Endothelial cell (in vitro differentiated cells): Measurements from ENCODE around the gene NEURL1B. TPM values are rescaled to one million over a fixed set of nuclear protein-coding genes. Genes with fewer than 3 reads are reported as not detected.
"Not testable (repeated sequence)": the region's sequence is repeated elsewhere in the genome, so short reads cannot be mapped to it uniquely, and the experiment has no call there.

ENCODE experiments used
- DNase-seq: peaks from one replicate; pipeline ENCODE4 v3.0.0; 2021; ENCODE audit warnings: low spot score
- H3K27ac Mint-ChIP-seq: one replicate; pipeline ENCODE4 v1.8.0; 2021; ENCODE audit warnings: mixed read lengths, inconsistent platforms; ENCODE audit not compliant: unreplicated experiment
- H3K27me3 Mint-ChIP-seq: one replicate; pipeline ENCODE4 v1.8.0; 2021; ENCODE audit warnings: mild to moderate bottlenecking, moderate library complexity, mixed read lengths, inconsistent platforms; ENCODE audit not compliant: unreplicated experiment
- H3K36me3 Mint-ChIP-seq: one replicate; pipeline ENCODE4 v1.8.0; 2021; ENCODE audit warnings: mild to moderate bottlenecking, low read depth, mixed read lengths, inconsistent platforms; ENCODE audit not compliant: unreplicated experiment
- H3K4me1 Mint-ChIP-seq: one replicate; pipeline ENCODE4 v1.8.0; 2021; ENCODE audit warnings: mild to moderate bottlenecking, mixed read lengths, inconsistent platforms; ENCODE audit not compliant: unreplicated experiment
- H3K4me3 Mint-ChIP-seq: one replicate; pipeline ENCODE4 v1.8.0; 2021; ENCODE audit warnings: mild to moderate bottlenecking, mixed read lengths, inconsistent platforms; ENCODE audit not compliant: unreplicated experiment
- H3K9me3 Mint-ChIP-seq: one replicate; pipeline ENCODE4 v1.8.0; 2021; ENCODE audit warnings: mixed read lengths, inconsistent platforms; ENCODE audit not compliant: unreplicated experiment
- CTCF ChIP-seq: fragments of 200-600 bp; sonication (generic); IDR thresholded peaks from one replicate; pipeline ENCODE4 v1.5.0; 2021; ENCODE audit warnings: antibody characterized with exemption; ENCODE audit not compliant: unreplicated experiment
- total RNA-seq: library from RNA; stranded (reverse); fragmentation: NEBNext Ultra II Directional; extraction: Animal tissue kit (Norgen Biotek cat#: 25700); gene quantifications from one replicate; pipeline ENCODE4 v1.2.1, GENCODE V29; 2021; ENCODE audit not compliant: unreplicated experiment

Gene NEURL1B
- total RNA-seq, 1 donor from 2014 or later = 0.13 TPM

- no peaks in the 10 kb centered on the region for H3K27me3 Mint-ChIP-seq
These were observed 67.1 kb downstream of the NEURL1B start for GRCh38 chr5:172708183-172708505.

GRCh38 chr5:172710676-172711075 is 69.6 kb downstream of the NEURL1B start:
- peaks cover 24% of the 10 kb centered on the region for H3K4me1 Mint-ChIP-seq
- H3K27ac Mint-ChIP-seq = no peak overlapping the region
- no peaks in the 10 kb centered on the region for H3K9me3 Mint-ChIP-seq
- H3K4me3 Mint-ChIP-seq = no peak overlapping the region
- H3K36me3 Mint-ChIP-seq = no peaks in the 10 kb centered on the region
- DNase-seq = no peak
- no peaks in the 10 kb centered on the region for H3K27me3 Mint-ChIP-seq
- no peak for TF ChIP-seq CTCF

More at GRCh38 chr5:172708183-172708505, 67.1 kb downstream of the NEURL1B start:
- Mint-ChIP-seq H3K9me3 (no peaks in the 10 kb centered on the region), H3K4me3 (no peak overlapping the region), H3K27ac (no peak overlapping the region), H3K4me1 (peaks cover 19% of the 10 kb centered on the region), H3K36me3 (no peaks in the 10 kb centered on the region)
- no peak for DNase-seq
- TF ChIP-seq CTCF = no peak

GRCh38 chr5:172711321-172711861 is 70.3 kb downstream of the NEURL1B start:
- H3K36me3 Mint-ChIP-seq, DNase-seq, H3K9me3 Mint-ChIP-seq, H3K4me3 Mint-ChIP-seq, H3K27me3 Mint-ChIP-seq, H3K27ac Mint-ChIP-seq: not testable (repeated sequence)
- H3K4me1 Mint-ChIP-seq = peaks cover 18% of the 10 kb centered on the region

- Mint-ChIP-seq H3K4me1 (peaks cover 7% of the 10 kb centered on the region), H3K4me3 (no peak overlapping the region), H3K27ac (no peak overlapping the region), H3K9me3 (no peaks in the 10 kb centered on the region), H3K36me3 (no peaks in the 10 kb centered on the region), H3K27me3 (no peaks in the 10 kb centered on the region)
- DNase-seq = no peak
- TF ChIP-seq CTCF = no peak
These were observed 71.5 kb downstream of the NEURL1B start for GRCh38 chr5:172712610-172713009.

GRCh38 chr5:172713113-172713808 is 72.2 kb downstream of the NEURL1B start:
- no peaks in the 10 kb centered on the region for H3K27me3 Mint-ChIP-seq
- H3K4me1 Mint-ChIP-seq = peaks cover 7% of the 10 kb centered on the region
- peak; percentile 97 for TF ChIP-seq CTCF
- peak; percentile 79 for DNase-seq
- no peak overlapping the region for H3K4me3 Mint-ChIP-seq
- H3K36me3 Mint-ChIP-seq = no peaks in the 10 kb centered on the region
- no peak overlapping the region for H3K27ac Mint-ChIP-seq
- no peaks in the 10 kb centered on the region for H3K9me3 Mint-ChIP-seq
